ENCODE measurements around the gene PCDHGA11. TPM values are rescaled to one million over a fixed set of nuclear protein-coding genes. Genes with fewer than 3 reads are reported as not detected.
"Not testable (repeated sequence)": the region's sequence is repeated elsewhere in the genome, so short reads cannot be mapped to it uniquely, and the experiment has no call there.

PCDHGA11 gene
- total and polyA plus RNA-seq, 4 experiments from 2014 or later: 0.20 to 0.36 TPM; not detected in 2

GRCh38 chr5:141392429-141393198 is 28.2 kb upstream of the PCDHGA11 start, which contains the start of gene PCDHGA8:
PCDHGA8 (plus strand) TSS chr5:141392633; CDS start chr5:141392814, 181 bp downstream.
- Mint-ChIP-seq H3K36me3 (peaks cover 7 to 11% of the 10 kb centered on the region in 2 donors), H3K9me3 (peaks cover 7 to 72% (median 61%) of the 10 kb centered on the region in 8 donors), H3K4me1 (peaks cover 0 to 4% (median 2%) of the 10 kb centered on the region in 4 donors), H3K27ac (no peak within 1 kb of the TSS), H3K4me3 (peak within 1 kb of the TSS in 2 of 8 donors; percentile 1 to 17), H3K27me3 (peaks cover 43% of the 10 kb centered on the region in 2 donors)
- no peak for DNase-seq
- Histone ChIP-seq H3K27me3 (ENCODE audit: insufficient read depth, low read length) (peaks cover 18% of the 10 kb centered on the region), H3K36me3 (ENCODE audit: insufficient read depth, low read length) (no peaks in the 10 kb centered on the region), H3K4me3 (ENCODE audit: low read length in 2 of 2) (no peak within 1 kb of the TSS), H3K9me3 (ENCODE audit: control insufficient read depth in 1 of 2, low read length in 2 of 2) (no peaks in the 10 kb centered on the region), H3K27ac (ENCODE audit: low read depth, low read length) (no peak within 1 kb of the TSS), H3K4me1 (ENCODE audit: insufficient read depth, low read length) (no peaks in the 10 kb centered on the region)
- POLR2A ChIA-PET (ENCODE audit: partially characterized antibody): no interaction called here
- CTCF ChIA-PET (ENCODE audit: partially characterized antibody): interaction anchor here (0.8 to 1.1 kb wide), 2 partner anchors 14 to 121 kb away, joined by 3 to 4 read pairs; no protein-coding TSS in a partner anchor
- intact Hi-C loops (cut with micrococcal nuclease): no loop called here

- peak overlapping the region in 1 of 8 donors; percentile 17 for H3K4me3 Mint-ChIP-seq
- Histone ChIP-seq H3K4me1 (ENCODE audit: insufficient read depth, low read length) (no peaks in the 10 kb centered on the region), H3K4me3 (ENCODE audit: low read length in 2 of 2) (no peak overlapping the region), H3K9me3 (ENCODE audit: control insufficient read depth in 1 of 2, low read length in 2 of 2) (no peaks in the 10 kb centered on the region), H3K27ac (ENCODE audit: low read depth, low read length) (no peak overlapping the region), H3K27me3 (ENCODE audit: insufficient read depth, low read length) (peaks cover 18% of the 10 kb centered on the region), H3K36me3 (ENCODE audit: insufficient read depth, low read length) (no peaks in the 10 kb centered on the region)
- POLR2A ChIA-PET (ENCODE audit: partially characterized antibody): no interaction called here
- no peak for DNase-seq
- peaks cover 41% of the 10 kb centered on the region in 2 donors for H3K27me3 Mint-ChIP-seq
- peaks cover 7 to 11% of the 10 kb centered on the region in 2 donors for H3K36me3 Mint-ChIP-seq
- CTCF ChIA-PET (ENCODE audit: partially characterized antibody): interaction anchor here (0.8 to 1.1 kb wide), 2 partner anchors 13 to 121 kb away, joined by 3 to 4 read pairs; no protein-coding TSS in a partner anchor
- no peak overlapping the region for H3K27ac Mint-ChIP-seq
- intact Hi-C loops (cut with micrococcal nuclease): no loop called here
- H3K4me1 Mint-ChIP-seq: peaks cover 0 to 3% (median 2%) of the 10 kb centered on the region in 4 donors
- peaks cover 7 to 70% (median 62%) of the 10 kb centered on the region in 8 donors for H3K9me3 Mint-ChIP-seq
Observed at GRCh38 chr5:141393267-141393666, 27.6 kb upstream of the PCDHGA11 start.

GRCh38 chr5:141394401-141395187 is 26.3 kb upstream of the PCDHGA11 start:
- Mint-ChIP-seq H3K27me3 (peaks cover 43 to 45% of the 10 kb centered on the region in 2 donors), H3K9me3 (peaks cover 3 to 71% (median 62%) of the 10 kb centered on the region in 8 donors)
- H3K27ac ChIP-seq (ENCODE audit: low read depth, low read length); H3K36me3 ChIP-seq (ENCODE audit: insufficient read depth, low read length); H3K36me3 Mint-ChIP-seq; H3K4me1 Mint-ChIP-seq; intact Hi-C loops (cut with micrococcal nuclease); H3K4me3 Mint-ChIP-seq; H3K4me3 ChIP-seq (ENCODE audit: low read length in 2 of 2); H3K27ac Mint-ChIP-seq; DNase-seq; H3K4me1 ChIP-seq (ENCODE audit: insufficient read depth, low read length); H3K9me3 ChIP-seq (ENCODE audit: control insufficient read depth in 1 of 2, low read length in 2 of 2); POLR2A ChIA-PET (ENCODE audit: partially characterized antibody): not testable (repeated sequence)
- CTCF ChIA-PET (ENCODE audit: partially characterized antibody): interaction anchor here (1.0 to 3.7 kb wide), 2 partner anchors 19 to 164 kb away, joined by 7 to 16 read pairs; partner anchors contain the start of gene PCDHGA10
- peaks cover 15% of the 10 kb centered on the region for H3K27me3 ChIP-seq (ENCODE audit: insufficient read depth, low read length)

GRCh38 chr5:141397756-141398551 is 22.9 kb upstream of the PCDHGA11 start, which contains the start of gene PCDHGB5:
PCDHGB5 (plus strand) TSS chr5:141397947; CDS start chr5:141398128, 181 bp downstream.
- H3K36me3 Mint-ChIP-seq: peaks cover 11 to 12% of the 10 kb centered on the region in 2 donors
- H3K9me3 ChIP-seq (ENCODE audit: control insufficient read depth in 1 of 2, low read length in 2 of 2); H3K4me1 Mint-ChIP-seq; H3K4me1 ChIP-seq (ENCODE audit: insufficient read depth, low read length); H3K36me3 ChIP-seq (ENCODE audit: insufficient read depth, low read length); intact Hi-C loops (cut with micrococcal nuclease); H3K4me3 ChIP-seq (ENCODE audit: low read length in 2 of 2); H3K27ac ChIP-seq (ENCODE audit: low read depth, low read length); POLR2A ChIA-PET (ENCODE audit: partially characterized antibody): not testable (repeated sequence)
- CTCF ChIA-PET (ENCODE audit: partially characterized antibody): interaction anchor here (1.2 to 3.7 kb wide), 3 partner anchors 16 to 166 kb away, joined by 4 to 16 read pairs (median 9); partner anchors contain the start of gene PCDHGA10
- H3K27ac Mint-ChIP-seq: peak within 1 kb of the TSS in 1 of 7 donors; percentile 19
- peaks cover 10% of the 10 kb centered on the region for H3K27me3 ChIP-seq (ENCODE audit: insufficient read depth, low read length)
- H3K4me3 Mint-ChIP-seq: peak within 1 kb of the TSS in 7 of 8 donors; percentile 21 to 72 (median 44)
- peak in 3 of 5 donors; percentile 38 to 41 (median 39) for DNase-seq
- H3K27me3 Mint-ChIP-seq: peaks cover 42 to 49% of the 10 kb centered on the region in 2 donors
- H3K9me3 Mint-ChIP-seq: peaks cover 2 to 62% (median 52%) of the 10 kb centered on the region in 8 donors

- ChIA-PET POLR2A (ENCODE audit: partially characterized antibody) (no interaction called here), CTCF (ENCODE audit: partially characterized antibody) (interaction anchor here (2.1 kb wide), 1 partner anchor 165 kb away, joined by 9 read pairs; no protein-coding TSS in a partner anchor)
- Mint-ChIP-seq H3K36me3 (peaks cover 9 to 12% of the 10 kb centered on the region in 2 donors), H3K4me3 (peak overlapping the region in 2 of 8 donors; percentile 6 to 29), H3K27ac (peak overlapping the region in 1 of 7 donors; percentile 19), H3K4me1 (peaks cover 0 to 4% (median 0%) of the 10 kb centered on the region in 4 donors), H3K27me3 (peaks cover 39 to 53% of the 10 kb centered on the region in 2 donors), H3K9me3 (peaks cover under 1 to 62% (median 53%) of the 10 kb centered on the region in 8 donors)
- Histone ChIP-seq H3K27me3 (ENCODE audit: insufficient read depth, low read length) (peaks cover 10% of the 10 kb centered on the region), H3K4me1 (ENCODE audit: insufficient read depth, low read length) (no peaks in the 10 kb centered on the region), H3K27ac (ENCODE audit: low read depth, low read length) (no peak overlapping the region), H3K36me3 (ENCODE audit: insufficient read depth, low read length) (no peaks in the 10 kb centered on the region), H3K9me3 (ENCODE audit: control insufficient read depth in 1 of 2, low read length in 2 of 2) (peaks cover 0 to 4% of the 10 kb centered on the region in 2 donors), H3K4me3 (ENCODE audit: low read length in 2 of 2) (no peak overlapping the region)
- intact Hi-C loops (cut with micrococcal nuclease): no loop called here
- DNase-seq: no peak
Observed at GRCh38 chr5:141398608-141399007, 22.2 kb upstream of the PCDHGA11 start.

- Mint-ChIP-seq H3K4me3 (no peak overlapping the region), H3K27ac (no peak overlapping the region), H3K4me1 (peaks cover 0 to 4% (median 0%) of the 10 kb centered on the region in 4 donors), H3K9me3 (peaks cover 4 to 62% (median 53%) of the 10 kb centered on the region in 8 donors), H3K36me3 (peaks cover 8 to 9% of the 10 kb centered on the region in 2 donors), H3K27me3 (peaks cover 46 to 56% of the 10 kb centered on the region in 2 donors)
- CTCF ChIA-PET (ENCODE audit: partially characterized antibody): no interaction called here
- H3K36me3 ChIP-seq (ENCODE audit: insufficient read depth, low read length): no peaks in the 10 kb centered on the region
- H3K27ac ChIP-seq (ENCODE audit: low read depth, low read length): no peak overlapping the region
- no peak overlapping the region for H3K4me3 ChIP-seq (ENCODE audit: low read length in 2 of 2)
- no peaks in the 10 kb centered on the region for H3K4me1 ChIP-seq (ENCODE audit: insufficient read depth, low read length)
- H3K9me3 ChIP-seq (ENCODE audit: control insufficient read depth in 1 of 2, low read length in 2 of 2): peaks cover 0 to 4% of the 10 kb centered on the region in 2 donors
- intact Hi-C loops (cut with micrococcal nuclease): no loop called here
- DNase-seq: no peak
- peaks cover 10% of the 10 kb centered on the region for H3K27me3 ChIP-seq (ENCODE audit: insufficient read depth, low read length)
- POLR2A ChIA-PET (ENCODE audit: partially characterized antibody): no interaction called here
Observed at GRCh38 chr5:141399555-141400258, 21.1 kb upstream of the PCDHGA11 start.

All from CD4-positive, alpha-beta memory T cell (primary cell).